Activated CD8-positive, alpha-beta T cell treated with anti-CD3 and anti-CD28 coated beads for 36 hours (primary cell): ENCODE measurements around the gene SDC1. TPM values are rescaled to one million over a fixed set of nuclear protein-coding genes. Genes with fewer than 3 reads are reported as not detected.

Source experiments
- ATAC-seq: fragments of 200-7000 bp; cut with Tn5 transposase; one replicate; pipeline ENCODE4 v1.10.0; 2021; ENCODE audit warnings: mild to moderate bottlenecking, moderate library complexity
- CTCF ChIA-PET: fragments of 350-600 bp; sonication (Branson Sonifier 250); formaldehyde crosslinking; loops from one replicate; lab custom pipeline; 2021; ENCODE audit warnings: antibody characterized with exemption; lab: Charles Lee
- POLR2A ChIA-PET: fragments of 350-600 bp; sonication (Branson Sonifier 250); formaldehyde crosslinking; loops from one replicate; lab custom pipeline; 2021; ENCODE audit warnings: antibody characterized with exemption; lab: Charles Lee
- DNase-seq: peaks from one replicate; pipeline ENCODE4 v3.0.0-alpha.2; 2020
- H3K27ac Mint-ChIP-seq: one replicate; pipeline ENCODE4 v1.8.0; 2021; ENCODE audit warnings: mild to moderate bottlenecking, mixed read lengths
- H3K27me3 Mint-ChIP-seq: one replicate; pipeline ENCODE4 v1.8.0; 2021; ENCODE audit warnings: mixed read lengths
- H3K36me3 Mint-ChIP-seq: one replicate; pipeline ENCODE4 v1.8.0; 2021; ENCODE audit warnings: low read depth, mixed read lengths
- H3K4me1 Mint-ChIP-seq: one replicate; pipeline ENCODE4 v1.8.0; 2021; ENCODE audit warnings: low read depth, mixed read lengths
- H3K4me3 Mint-ChIP-seq: one replicate; pipeline ENCODE4 v1.8.0; 2021; ENCODE audit warnings: mild to moderate bottlenecking, moderate library complexity, mixed read lengths
- H3K9me3 Mint-ChIP-seq: one replicate; pipeline ENCODE4 v1.8.0; 2021; ENCODE audit warnings: mixed read lengths
- intact Hi-C: fragments of 100-400 bp; cut with micrococcal nuclease; formaldehyde crosslinking; loops from one replicate; pipeline ENCODE4 v1.10.0; 2022
- total RNA-seq, 2 experiments: library from RNA; stranded (reverse); gene quantifications; one replicate each; pipeline ENCODE4 v1.2.3, GENCODE V29; 2021
- TF ChIP-seq, protein P1 (sequence below): fragments of 200-600 bp; IDR thresholded peaks from one replicate; pipeline ENCODE4 v1.8.0; 2022; ENCODE audit warnings: antibody characterized with exemption, mild to moderate bottlenecking

The SDC1 gene
- total RNA-seq, 2 experiments from 2014 or later: 0.11 to 0.14 TPM

DNA sequence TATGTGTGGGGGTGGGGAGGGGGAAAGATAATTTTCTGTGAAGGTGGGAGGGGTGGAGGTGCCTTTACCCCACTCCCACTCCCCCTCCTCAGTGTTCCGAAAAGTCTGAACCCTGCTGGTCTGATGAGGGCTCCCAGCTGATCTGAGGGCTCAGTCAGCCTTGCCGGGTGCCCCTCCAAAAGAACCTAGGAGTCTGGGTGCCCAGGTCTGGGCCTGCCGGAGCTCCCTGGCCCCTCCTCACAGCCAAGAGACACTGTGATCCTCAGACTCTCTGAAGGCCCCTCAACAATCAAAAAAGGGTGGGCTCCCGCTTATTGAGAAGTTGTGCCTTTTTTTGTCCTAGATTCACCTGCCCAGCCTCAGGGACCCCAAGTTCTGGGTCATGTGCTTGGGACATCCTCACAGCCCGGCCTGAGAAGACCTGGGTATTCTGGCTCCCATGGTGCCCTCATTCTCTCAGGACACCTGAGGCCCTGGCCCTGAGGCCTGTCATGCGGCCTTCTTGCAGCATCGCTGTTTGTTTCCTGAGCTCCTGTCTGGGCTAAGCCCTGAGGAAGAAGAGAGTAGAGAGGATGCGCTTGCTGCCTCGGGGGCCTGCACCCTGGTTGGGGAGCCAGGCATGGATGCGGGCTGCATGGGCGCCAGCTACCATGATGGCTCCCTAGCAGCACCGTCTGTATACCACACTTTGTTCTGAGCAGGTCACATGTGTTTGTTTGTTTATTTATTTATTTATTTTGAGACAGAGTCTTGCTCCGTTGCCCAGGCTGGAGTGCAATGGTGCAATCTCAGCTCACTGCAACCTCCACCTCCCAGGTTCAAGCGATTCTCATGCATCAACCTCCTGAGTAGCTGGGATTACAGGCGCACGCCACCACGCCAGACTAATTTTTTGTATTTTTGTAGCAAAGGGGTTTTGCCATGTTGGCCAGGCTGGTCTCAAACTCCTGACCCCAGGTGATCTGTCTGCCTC is 44.0 kb downstream of the SDC1 start:
- no peak overlapping the region for H3K4me3 Mint-ChIP-seq
- H3K36me3 Mint-ChIP-seq: no peaks in the 10 kb centered on the region
- ChIA-PET CTCF (interaction anchor here (0.8 kb wide), 1 partner anchor 143 kb away, joined by 3 read pairs; no protein-coding TSS in a partner anchor), POLR2A (no interaction called here)
- no peaks in the 10 kb centered on the region for H3K9me3 Mint-ChIP-seq
- intact Hi-C loops: no loop called here
- ATAC-seq (no peak), DNase-seq (no peak)
- TF ChIP-seq, protein P1, sequence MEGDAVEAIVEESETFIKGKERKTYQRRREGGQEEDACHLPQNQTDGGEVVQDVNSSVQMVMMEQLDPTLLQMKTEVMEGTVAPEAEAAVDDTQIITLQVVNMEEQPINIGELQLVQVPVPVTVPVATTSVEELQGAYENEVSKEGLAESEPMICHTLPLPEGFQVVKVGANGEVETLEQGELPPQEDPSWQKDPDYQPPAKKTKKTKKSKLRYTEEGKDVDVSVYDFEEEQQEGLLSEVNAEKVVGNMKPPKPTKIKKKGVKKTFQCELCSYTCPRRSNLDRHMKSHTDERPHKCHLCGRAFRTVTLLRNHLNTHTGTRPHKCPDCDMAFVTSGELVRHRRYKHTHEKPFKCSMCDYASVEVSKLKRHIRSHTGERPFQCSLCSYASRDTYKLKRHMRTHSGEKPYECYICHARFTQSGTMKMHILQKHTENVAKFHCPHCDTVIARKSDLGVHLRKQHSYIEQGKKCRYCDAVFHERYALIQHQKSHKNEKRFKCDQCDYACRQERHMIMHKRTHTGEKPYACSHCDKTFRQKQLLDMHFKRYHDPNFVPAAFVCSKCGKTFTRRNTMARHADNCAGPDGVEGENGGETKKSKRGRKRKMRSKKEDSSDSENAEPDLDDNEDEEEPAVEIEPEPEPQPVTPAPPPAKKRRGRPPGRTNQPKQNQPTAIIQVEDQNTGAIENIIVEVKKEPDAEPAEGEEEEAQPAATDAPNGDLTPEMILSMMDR: no peak
- H3K4me1 Mint-ChIP-seq: no peaks in the 10 kb centered on the region
- no peak overlapping the region for H3K27ac Mint-ChIP-seq
- H3K27me3 Mint-ChIP-seq: peaks cover 1% of the 10 kb centered on the region

DNA sequence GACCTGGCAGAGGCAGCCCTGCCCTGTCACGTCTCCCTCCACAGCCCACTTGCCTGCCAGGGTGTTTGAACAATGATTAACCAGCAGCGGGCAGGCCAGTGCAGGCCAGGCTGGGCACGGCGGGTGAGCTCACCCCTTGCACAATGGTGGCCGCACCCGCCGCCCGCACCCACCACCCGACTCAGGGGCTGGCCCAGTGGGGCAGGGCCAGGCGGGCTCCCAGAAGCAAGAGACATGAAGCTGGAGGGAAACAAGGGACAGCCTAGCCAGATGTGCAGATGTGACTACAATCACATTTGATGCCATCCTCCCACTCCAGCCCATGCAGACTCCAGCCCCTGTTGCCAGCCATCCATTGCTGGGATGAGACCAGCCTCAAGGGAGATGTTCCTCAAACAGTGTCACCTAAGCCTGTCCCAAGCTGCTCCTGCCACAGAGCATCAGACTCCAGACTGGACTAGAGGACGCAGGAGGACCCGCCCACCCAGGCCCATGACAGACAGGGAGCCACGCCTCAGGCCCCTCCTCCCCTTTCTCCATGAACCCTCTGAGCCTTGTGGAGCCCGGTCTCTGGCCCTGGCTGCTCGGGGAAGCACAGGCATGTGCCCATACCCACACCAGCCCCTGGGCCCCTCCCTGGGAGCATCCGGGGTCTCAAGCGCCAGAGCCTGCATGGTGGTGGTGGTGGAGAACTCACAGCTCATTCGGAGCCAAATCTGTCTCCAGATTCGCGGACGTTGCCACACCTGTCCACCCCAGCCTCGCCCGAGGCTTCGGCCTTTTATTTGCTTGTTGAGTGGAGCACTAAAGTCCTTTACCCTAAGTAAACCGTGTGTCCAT is 45.0 kb downstream of the SDC1 start:
- Mint-ChIP-seq H3K4me3 (no peak overlapping the region), H3K36me3 (no peaks in the 10 kb centered on the region), H3K27me3 (peaks cover under 1% of the 10 kb centered on the region), H3K9me3 (no peaks in the 10 kb centered on the region), H3K27ac (no peak overlapping the region), H3K4me1 (no peaks in the 10 kb centered on the region)
- intact Hi-C loops: no loop called here
- POLR2A ChIA-PET: no interaction called here
- ATAC-seq (no peak), DNase-seq (no peak)
- TF ChIP-seq, protein P1: no peak
- CTCF ChIA-PET: no interaction called here

DNA sequence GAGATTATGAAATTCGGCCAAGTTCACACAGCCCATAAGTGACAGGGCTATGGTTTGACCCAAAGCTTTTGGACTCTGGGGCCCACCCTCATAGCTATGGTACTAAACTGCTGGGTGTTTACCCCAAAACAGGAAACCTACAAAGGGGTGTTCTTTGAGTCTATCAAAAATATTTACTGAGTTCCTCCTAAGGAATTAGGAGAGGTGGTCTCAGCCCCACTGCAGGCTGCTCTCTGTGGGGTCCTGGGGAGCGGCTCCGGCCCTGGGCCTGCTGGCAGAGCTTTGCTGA is 45.5 kb downstream of the SDC1 start:
- Mint-ChIP-seq H3K9me3 (no peaks in the 10 kb centered on the region), H3K27ac (no peak overlapping the region), H3K27me3 (no peaks in the 10 kb centered on the region), H3K4me1 (no peaks in the 10 kb centered on the region), H3K4me3 (no peak overlapping the region), H3K36me3 (no peaks in the 10 kb centered on the region)
- intact Hi-C loops: no loop called here
- TF ChIP-seq, protein P1: no peak
- ATAC-seq: no peak
- no peak for DNase-seq
- ChIA-PET CTCF (no interaction called here), POLR2A (no interaction called here)

DNA sequence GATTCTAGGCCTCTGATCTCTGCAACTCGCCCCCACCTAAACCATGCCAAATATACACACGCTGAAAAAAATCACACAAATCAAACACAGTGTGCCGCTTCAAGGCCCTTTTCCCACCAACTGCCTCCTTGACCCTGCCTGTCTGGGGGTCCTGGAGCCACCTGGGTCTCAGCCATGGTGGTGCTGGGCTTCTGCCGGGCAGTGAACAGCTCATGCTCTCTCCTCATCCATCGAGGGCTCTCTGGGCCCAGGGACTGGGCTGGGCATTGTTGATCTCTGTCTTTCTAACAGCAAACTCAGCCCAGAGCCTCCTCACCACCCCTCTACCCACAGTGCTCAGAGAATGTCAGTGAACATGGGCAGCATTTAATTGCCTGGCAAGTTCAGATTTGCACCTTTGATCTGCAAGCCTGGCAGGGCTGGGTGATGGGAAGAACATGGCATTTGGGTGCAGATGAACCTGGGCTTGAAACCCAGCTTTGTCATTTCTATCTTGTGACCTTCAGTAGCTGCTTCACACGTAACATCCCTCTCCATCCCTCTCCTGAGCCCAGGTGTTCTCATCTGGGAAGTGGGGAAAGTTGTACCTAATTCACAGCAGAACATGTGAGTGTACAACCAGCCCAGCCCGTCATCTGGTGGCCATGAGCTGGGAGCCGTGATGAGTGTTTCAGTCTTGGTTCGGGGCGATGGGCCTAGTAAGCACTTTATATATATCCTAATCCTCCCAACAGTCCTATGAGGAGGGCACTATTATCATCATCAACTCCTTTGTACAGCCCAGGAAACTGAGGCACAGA is 46.1 kb downstream of the SDC1 start:
- Mint-ChIP-seq H3K27me3 (no peaks in the 10 kb centered on the region), H3K9me3 (no peaks in the 10 kb centered on the region), H3K36me3 (no peaks in the 10 kb centered on the region), H3K27ac (no peak overlapping the region), H3K4me1 (no peaks in the 10 kb centered on the region), H3K4me3 (no peak overlapping the region)
- DNase-seq (no peak), ATAC-seq (no peak)
- CTCF ChIA-PET: no interaction called here
- intact Hi-C loops: no loop called here
- POLR2A ChIA-PET: no interaction called here
- TF ChIP-seq, protein P1: no peak
